Memory B cell (primary cell): ENCODE results near the gene TEAD1.
"Not testable (repeated sequence)": the region's sequence is repeated elsewhere in the genome, so short reads cannot be mapped to it uniquely, and the experiment has no call there.

Experiments
- ATAC-seq: fragments of 150-1000 bp; cut with Tn5 transposase; 2 replicates; pipeline ENCODE4 v1.10.0; 2021; ENCODE audit warnings: low read depth, mild to moderate bottlenecking, moderate library complexity
- DNase-seq, 2 donors: peaks; one replicate each; pipeline ENCODE4 v3.0.0; 2022; ENCODE audit warnings: low spot score in 2 of 2
- H3K27ac Mint-ChIP-seq: one replicate; pipeline ENCODE4 v1.8.0; 2022; ENCODE audit warnings: mild to moderate bottlenecking, moderate library complexity, mixed read lengths
- H3K27me3 Mint-ChIP-seq: one replicate; pipeline ENCODE4 v1.8.0; 2022; ENCODE audit warnings: mixed read lengths
- H3K36me3 Mint-ChIP-seq: one replicate; pipeline ENCODE4 v1.8.0; 2022; ENCODE audit warnings: mild to moderate bottlenecking, mixed read lengths
- H3K4me1 Mint-ChIP-seq: one replicate; pipeline ENCODE4 v1.8.0; 2022; ENCODE audit warnings: mixed read lengths
- H3K4me3 Mint-ChIP-seq: one replicate; pipeline ENCODE4 v1.8.0; 2022; ENCODE audit warnings: mild to moderate bottlenecking, moderate library complexity, mixed read lengths
- H3K9me3 Mint-ChIP-seq: one replicate; pipeline ENCODE4 v1.8.0; 2022; ENCODE audit warnings: mixed read lengths

TEAD1 gene

GRCh38 chr11:12868315-12869073 lies 194.3 kb downstream of the TEAD1 start:
- peaks cover 3% of the 10 kb centered on the region for H3K4me1 Mint-ChIP-seq
- no peaks in the 10 kb centered on the region for H3K36me3 Mint-ChIP-seq
- DNase-seq (no peak), ATAC-seq (no peak)
- no peak overlapping the region for H3K27ac Mint-ChIP-seq
- H3K27me3 Mint-ChIP-seq: peaks cover 7% of the 10 kb centered on the region
- no peaks in the 10 kb centered on the region for H3K9me3 Mint-ChIP-seq
- H3K4me3 Mint-ChIP-seq: no peak overlapping the region

GRCh38 chr11:12871241-12871640 lies 197.0 kb downstream of the TEAD1 start:
- H3K4me3 Mint-ChIP-seq: no peak overlapping the region
- ATAC-seq: no peak
- no peak for DNase-seq
- no peaks in the 10 kb centered on the region for H3K4me1 Mint-ChIP-seq
- H3K27ac Mint-ChIP-seq: no peak overlapping the region
- no peaks in the 10 kb centered on the region for H3K36me3 Mint-ChIP-seq
- peaks cover 4% of the 10 kb centered on the region for H3K27me3 Mint-ChIP-seq
- no peaks in the 10 kb centered on the region for H3K9me3 Mint-ChIP-seq

- H3K36me3 Mint-ChIP-seq: no peaks in the 10 kb centered on the region
- H3K27me3 Mint-ChIP-seq: peaks cover 4% of the 10 kb centered on the region
- H3K9me3 Mint-ChIP-seq: no peaks in the 10 kb centered on the region
Measured at GRCh38 chr11:12871788-12872321, 197.6 kb downstream of the TEAD1 start.

GRCh38 chr11:12876340-12876739 lies 202.1 kb downstream of the TEAD1 start:
- DNase-seq (no peak), ATAC-seq (no peak)
- Mint-ChIP-seq H3K27ac (no peak overlapping the region), H3K9me3 (no peaks in the 10 kb centered on the region), H3K4me3 (no peak overlapping the region), H3K36me3 (no peaks in the 10 kb centered on the region), H3K27me3 (peaks cover 8% of the 10 kb centered on the region), H3K4me1 (no peaks in the 10 kb centered on the region)

More at GRCh38 chr11:12871788-12872321, 197.6 kb downstream of the TEAD1 start:
- DNase-seq (no peak), ATAC-seq (no peak)
- no peak overlapping the region for H3K27ac Mint-ChIP-seq
- H3K4me3 Mint-ChIP-seq: no peak overlapping the region
- no peaks in the 10 kb centered on the region for H3K4me1 Mint-ChIP-seq

GRCh38 chr11:12876988-12877387 lies 202.8 kb downstream of the TEAD1 start:
- no peaks in the 10 kb centered on the region for H3K4me1 Mint-ChIP-seq
- no peak overlapping the region for H3K27ac Mint-ChIP-seq
- H3K27me3 Mint-ChIP-seq: peaks cover 6% of the 10 kb centered on the region
- H3K9me3 Mint-ChIP-seq: no peaks in the 10 kb centered on the region
- no peak for DNase-seq
- H3K4me3 Mint-ChIP-seq: no peak overlapping the region
- H3K36me3 Mint-ChIP-seq: no peaks in the 10 kb centered on the region
- no peak for ATAC-seq

- H3K27ac Mint-ChIP-seq, ATAC-seq, H3K4me1 Mint-ChIP-seq, H3K4me3 Mint-ChIP-seq, H3K27me3 Mint-ChIP-seq, H3K9me3 Mint-ChIP-seq, DNase-seq, H3K36me3 Mint-ChIP-seq: not testable (repeated sequence)
Measured at GRCh38 chr11:12877508-12877907, 203.3 kb downstream of the TEAD1 start.

- H3K36me3 Mint-ChIP-seq: no peaks in the 10 kb centered on the region
- no peak overlapping the region for H3K4me3 Mint-ChIP-seq
- H3K27me3 Mint-ChIP-seq: peaks cover 6% of the 10 kb centered on the region
- no peaks in the 10 kb centered on the region for H3K9me3 Mint-ChIP-seq
- ATAC-seq: no peak
- H3K4me1 Mint-ChIP-seq: no peaks in the 10 kb centered on the region
- DNase-seq: no peak
- H3K27ac Mint-ChIP-seq: no peak overlapping the region
Measured at GRCh38 chr11:12880327-12880726, 206.1 kb downstream of the TEAD1 start.

GRCh38 chr11:12882670-12883069 lies 208.4 kb downstream of the TEAD1 start:
- Mint-ChIP-seq H3K4me1 (no peaks in the 10 kb centered on the region), H3K27ac (no peak overlapping the region), H3K27me3 (peaks cover 6% of the 10 kb centered on the region), H3K9me3 (no peaks in the 10 kb centered on the region), H3K36me3 (no peaks in the 10 kb centered on the region), H3K4me3 (no peak overlapping the region)
- DNase-seq: no peak
- no peak for ATAC-seq

- no peak overlapping the region for H3K27ac Mint-ChIP-seq
- DNase-seq: no peak
Measured at GRCh38 chr11:12884751-12885318, 210.6 kb downstream of the TEAD1 start.

GRCh38 chr11:12885717-12886239 lies 211.6 kb downstream of the TEAD1 start:
- Mint-ChIP-seq H3K36me3 (no peaks in the 10 kb centered on the region), H3K9me3 (no peaks in the 10 kb centered on the region), H3K4me3 (no peak overlapping the region), H3K27ac (no peak overlapping the region), H3K27me3 (peaks cover 5% of the 10 kb centered on the region), H3K4me1 (no peaks in the 10 kb centered on the region)
- no peak for DNase-seq
- no peak for ATAC-seq

More at GRCh38 chr11:12884751-12885318, 210.6 kb downstream of the TEAD1 start:
- Mint-ChIP-seq H3K9me3 (no peaks in the 10 kb centered on the region), H3K4me3 (no peak overlapping the region), H3K36me3 (no peaks in the 10 kb centered on the region), H3K27me3 (peaks cover 6% of the 10 kb centered on the region), H3K4me1 (no peaks in the 10 kb centered on the region)
- no peak for ATAC-seq

- H3K36me3 Mint-ChIP-seq: no peaks in the 10 kb centered on the region
- no peak overlapping the region for H3K4me3 Mint-ChIP-seq
- ATAC-seq: no peak
- no peak for DNase-seq
- H3K4me1 Mint-ChIP-seq: no peaks in the 10 kb centered on the region
- no peak overlapping the region for H3K27ac Mint-ChIP-seq
- peaks cover 5% of the 10 kb centered on the region for H3K27me3 Mint-ChIP-seq
- no peaks in the 10 kb centered on the region for H3K9me3 Mint-ChIP-seq
Measured at GRCh38 chr11:12886508-12886907, 212.3 kb downstream of the TEAD1 start.

GRCh38 chr11:12888525-12889158 lies 214.4 kb downstream of the TEAD1 start:
- DNase-seq: no peak
- Mint-ChIP-seq H3K36me3 (no peaks in the 10 kb centered on the region), H3K4me3 (no peak overlapping the region), H3K27me3 (peaks cover 5% of the 10 kb centered on the region), H3K27ac (no peak overlapping the region), H3K4me1 (no peaks in the 10 kb centered on the region), H3K9me3 (no peaks in the 10 kb centered on the region)
- no peak for ATAC-seq

- no peak for ATAC-seq
- no peaks in the 10 kb centered on the region for H3K9me3 Mint-ChIP-seq
- H3K27ac Mint-ChIP-seq: no peak overlapping the region
- H3K27me3 Mint-ChIP-seq: peaks cover 5% of the 10 kb centered on the region
- DNase-seq: no peak
- H3K4me3 Mint-ChIP-seq: no peak overlapping the region
- H3K4me1 Mint-ChIP-seq: no peaks in the 10 kb centered on the region
- H3K36me3 Mint-ChIP-seq: no peaks in the 10 kb centered on the region
Measured at GRCh38 chr11:12889243-12889642, 215.0 kb downstream of the TEAD1 start.

GRCh38 chr11:12890476-12890875 lies 216.3 kb downstream of the TEAD1 start:
- no peaks in the 10 kb centered on the region for H3K36me3 Mint-ChIP-seq
- no peaks in the 10 kb centered on the region for H3K4me1 Mint-ChIP-seq
- H3K9me3 Mint-ChIP-seq: no peaks in the 10 kb centered on the region
- ATAC-seq: no peak
- no peak overlapping the region for H3K27ac Mint-ChIP-seq
- peaks cover 7% of the 10 kb centered on the region for H3K27me3 Mint-ChIP-seq
- no peak overlapping the region for H3K4me3 Mint-ChIP-seq
- no peak for DNase-seq
